Prostate gland (tissue), 2 donors: ENCODE results near the gene ZNF106. TPM values are rescaled to one million over a fixed set of nuclear protein-coding genes. Genes with fewer than 3 reads are reported as not detected.

Experiments
- DNase-seq: peaks from one replicate; pipeline ENCODE4 v3.0.0-alpha.2; 2019; ENCODE audit warnings: low spot score
- H3K27ac ChIP-seq, 2 donors: fragments of 200-600 bp; sonication (generic); 2 replicates each; pipeline ENCODE4 v1.5.1; 2017 to 2019
- H3K27me3 ChIP-seq: fragments of 200-600 bp; sonication (generic); replicated peaks from 2 replicates; pipeline ENCODE4 v1.5.1; 2019; ENCODE audit not compliant: insufficient read depth
- H3K36me3 ChIP-seq, 2 donors: fragments of 200-600 bp; sonication (generic); 1 replicate in 1 of 2; 2 replicates in 1 of 2; pipeline versions ENCODE4 v1.5.1 to v1.8.1; 2017 to 2019
- H3K4me1 ChIP-seq: fragments of 200-600 bp; sonication (generic); replicated peaks from 2 replicates; pipeline ENCODE4 v1.5.1; 2019
- H3K4me3 ChIP-seq, 2 donors: fragments of 200-600 bp; sonication (generic); 2 replicates each; pipeline ENCODE4 v1.5.1; 2017 to 2019
- H3K9me3 ChIP-seq: fragments of 200-600 bp; sonication (generic); 2 replicates; pipeline ENCODE4 v1.5.1; 2017
- CTCF ChIP-seq, 4 experiments: fragments of 200-600 bp in 2 of 4; fragments of 450-650 bp in 2 of 4; sonication (generic) in 2 of 4; IDR thresholded peaks; 1 replicate in 3 of 4; 2 replicates in 1 of 4; pipeline ENCODE4 v1.5.1; 2016 to 2019; ENCODE audit warnings: antibody characterized with exemption in 4 of 4, mild to moderate bottlenecking in 2 of 4, moderate library complexity in 2 of 4
- POLR2A ChIP-seq: fragments of 450-650 bp; IDR thresholded peaks from one replicate; pipeline ENCODE4 v1.6.1; 2016; ENCODE audit warnings: antibody characterized with exemption, mild to moderate bottlenecking
- POLR2AphosphoS5 ChIP-seq: sonication (generic); formaldehyde crosslinking; IDR thresholded peaks from one replicate; pipeline ENCODE4 v1.6.1; 2017; ENCODE audit warnings: antibody characterized with exemption
- WGBS: methylation state at CpG from one replicate; pipeline ENCODE4 v1.1.5; 2018; 5-methylcytosine and 5-hydroxymethylcytosine counted together
- intact Hi-C: fragments of 100-400 bp; cut with DNase I; formaldehyde crosslinking; loops from one replicate; pipeline ENCODE4 v1.14.2; 2022
- total RNA-seq, 2 donors: library from RNA; depleted of rRNA; stranded (reverse); fragments of >200 nt; gene quantifications; one replicate each; pipeline ENCODE4 v1.1.0, GENCODE V29; 2016

The ZNF106 gene
- total RNA-seq, 2 donors from 2014 or later, result 49.5 to 79.5 TPM

- DNase-seq, result peak; percentile 73
- 9% methylated on average over 10 of the region's 10 CpGs for WGBS
- H3K4me1 ChIP-seq, result peaks cover 2% of the 10 kb centered on the region
Measured at GRCh38 chr15:42494998-42495360, 4.0 kb upstream of the ZNF106 start.

GRCh38 chr15:42493679-42494078 is 2.7 kb upstream of the ZNF106 start:
- intact Hi-C loops, result loop anchor here (2.0 kb wide), 1 partner anchor 55 kb away; the partner anchor contains the start of genes HAUS2 and LRRC57
- peaks cover 2% of the 10 kb centered on the region for H3K4me1 ChIP-seq
- H3K9me3 ChIP-seq, result no peaks in the 10 kb centered on the region
- WGBS, result 88% methylated on average over 1 of the region's 1 CpG
- DNase-seq, result no peak
- no peaks in the 10 kb centered on the region for H3K27me3 ChIP-seq
- H3K36me3 ChIP-seq, result no peaks in the 10 kb centered on the region
- H3K27ac ChIP-seq, result peak overlapping the region; percentile 93 to 94
- TF ChIP-seq POLR2A, result no peak
- TF ChIP-seq CTCF (IDR thresholded peaks at IDR 0.05), result no peak
- no peak for TF ChIP-seq POLR2AphosphoS5
- H3K4me3 ChIP-seq, result no peak overlapping the region

More at GRCh38 chr15:42494998-42495360, 4.0 kb upstream of the ZNF106 start:
- peak overlapping the region; percentile 93 to 94 for H3K27ac ChIP-seq
- no peaks in the 10 kb centered on the region for H3K9me3 ChIP-seq
- no peaks in the 10 kb centered on the region for H3K36me3 ChIP-seq
- intact Hi-C loops, result loop anchor here (2.0 kb wide), 1 partner anchor 54 kb away; the partner anchor contains the start of genes HAUS2 and LRRC57
- H3K4me3 ChIP-seq, result peak overlapping the region; percentile 62 to 82
- no peaks in the 10 kb centered on the region for H3K27me3 ChIP-seq
- TF ChIP-seq CTCF (IDR thresholded peaks at IDR 0.05), result peak in 1 of 4 experiments; percentile 14
- no peak for TF ChIP-seq POLR2AphosphoS5

GRCh38 chr15:42491539-42492225 is 741 bp upstream of the ZNF106 start:
- intact Hi-C loops, result no loop called here
- no peak for TF ChIP-seq POLR2AphosphoS5
- Histone ChIP-seq H3K9me3 (no peaks in the 10 kb centered on the region), H3K4me1 (peaks cover 2% of the 10 kb centered on the region), H3K27me3 (no peaks in the 10 kb centered on the region), H3K36me3 (no peaks in the 10 kb centered on the region), H3K4me3 (peak overlapping the region; percentile 59 to 85), H3K27ac (peak overlapping the region; percentile 85 to 93)
- DNase-seq, result no peak
- 86% methylated on average over 18 of the region's 18 CpGs for WGBS

GRCh38 chr15:42490291-42490670 is 660 bp downstream of the ZNF106 start:
- no peaks in the 10 kb centered on the region for H3K27me3 ChIP-seq
- no peak for TF ChIP-seq POLR2AphosphoS5
- TF ChIP-seq POLR2A, result no peak
- DNase-seq, result no peak
- WGBS, result 3% methylated on average over 11 of the region's 11 CpGs
- peaks cover 2% of the 10 kb centered on the region for H3K4me1 ChIP-seq
- no peaks in the 10 kb centered on the region for H3K36me3 ChIP-seq
- intact Hi-C loops, result no loop called here
- no peaks in the 10 kb centered on the region for H3K9me3 ChIP-seq
- H3K4me3 ChIP-seq, result peak overlapping the region; percentile 59 to 85
- H3K27ac ChIP-seq, result peak overlapping the region; percentile 85 to 93

- Histone ChIP-seq H3K9me3 (no peaks in the 10 kb centered on the region), H3K4me3 (no peak overlapping the region), H3K36me3 (no peaks in the 10 kb centered on the region), H3K27me3 (no peaks in the 10 kb centered on the region), H3K27ac (no peak overlapping the region), H3K4me1 (no peaks in the 10 kb centered on the region)
- WGBS, result 83% methylated on average over 1 of the region's 1 CpG
- intact Hi-C loops, result no loop called here
- no peak for TF ChIP-seq CTCF (IDR thresholded peaks at IDR 0.05)
- no peak for TF ChIP-seq POLR2AphosphoS5
- no peak for TF ChIP-seq POLR2A
- DNase-seq, result no peak
Measured at GRCh38 chr15:42483677-42484076, 7.3 kb downstream of the ZNF106 start.

GRCh38 chr15:42482701-42483100 is 8.2 kb downstream of the ZNF106 start:
- intact Hi-C loops, result no loop called here
- Histone ChIP-seq H3K4me1 (no peaks in the 10 kb centered on the region), H3K27me3 (no peaks in the 10 kb centered on the region), H3K27ac (no peak overlapping the region), H3K4me3 (no peak overlapping the region), H3K9me3 (no peaks in the 10 kb centered on the region), H3K36me3 (no peaks in the 10 kb centered on the region)
- 98% methylated on average over 6 of the region's 6 CpGs for WGBS
- no peak for TF ChIP-seq POLR2A
- no peak for TF ChIP-seq CTCF (IDR thresholded peaks at IDR 0.05)
- TF ChIP-seq POLR2AphosphoS5, result no peak
- DNase-seq, result no peak
